Measurements from ENCODE around the gene EXPH5.

Gene EXPH5

GRCh38 chr11:108561535-108561991 lies 32.0 kb downstream of the EXPH5 start:
- DNase-seq (ENCODE audit: low read depth, low spot score), result no peak

- DNase-seq (ENCODE audit: low read depth, low spot score), result no peak
Observed at GRCh38 chr11:108559904-108560303, 33.7 kb downstream of the EXPH5 start.

GRCh38 chr11:108559340-108559739 lies 34.2 kb downstream of the EXPH5 start:
- DNase-seq (ENCODE audit: low read depth, low spot score), result no peak

GRCh38 chr11:108558222-108558621 lies 35.3 kb downstream of the EXPH5 start:
- no peak for DNase-seq (ENCODE audit: low read depth, low spot score)

GRCh38 chr11:108556019-108556418 lies 37.5 kb downstream of the EXPH5 start:
- no peak for DNase-seq (ENCODE audit: low read depth, low spot score)

- DNase-seq (ENCODE audit: low read depth, low spot score), result peak; percentile 80
Observed at GRCh38 chr11:108551651-108552462, 41.7 kb downstream of the EXPH5 start.

GRCh38 chr11:108549319-108549885 lies 44.2 kb downstream of the EXPH5 start:
- DNase-seq (ENCODE audit: low read depth, low spot score), result no peak

GRCh38 chr11:108545909-108546501 lies 47.6 kb downstream of the EXPH5 start:
- DNase-seq (ENCODE audit: low read depth, low spot score), result no peak

GRCh38 chr11:108543316-108543964 lies 50.1 kb downstream of the EXPH5 start:
- DNase-seq (ENCODE audit: low read depth, low spot score), result no peak

- DNase-seq (ENCODE audit: low read depth, low spot score), result no peak
Observed at GRCh38 chr11:108541531-108541930, 52.0 kb downstream of the EXPH5 start.

GRCh38 chr11:108538502-108538901 lies 55.1 kb downstream of the EXPH5 start:
- no peak for DNase-seq (ENCODE audit: low read depth, low spot score)

GRCh38 chr11:108538022-108538424 lies 55.5 kb downstream of the EXPH5 start:
- peak; percentile 57 for DNase-seq (ENCODE audit: low read depth, low spot score)

- DNase-seq (ENCODE audit: low read depth, low spot score), result no peak
Observed at GRCh38 chr11:108536783-108537182, 56.8 kb downstream of the EXPH5 start.

GRCh38 chr11:108535384-108535955 lies 58.1 kb downstream of the EXPH5 start:
- DNase-seq (ENCODE audit: low read depth, low spot score), result no peak

- no peak for DNase-seq (ENCODE audit: low read depth, low spot score)
Observed at GRCh38 chr11:108534274-108534882, 59.2 kb downstream of the EXPH5 start.

GRCh38 chr11:108530426-108530825 lies 63.1 kb downstream of the EXPH5 start:
- no peak for DNase-seq (ENCODE audit: low read depth, low spot score)

- DNase-seq (ENCODE audit: low read depth, low spot score), result no peak
Observed at GRCh38 chr11:108527382-108527781, 66.2 kb downstream of the EXPH5 start.

- no peak for DNase-seq (ENCODE audit: low read depth, low spot score)
Observed at GRCh38 chr11:108525161-108525560, 68.4 kb downstream of the EXPH5 start.

- no peak for DNase-seq (ENCODE audit: low read depth, low spot score)
Observed at GRCh38 chr11:108524422-108524821, 69.1 kb downstream of the EXPH5 start.

- no peak for DNase-seq (ENCODE audit: low read depth, low spot score)
Observed at GRCh38 chr11:108522318-108522717, 71.2 kb downstream of the EXPH5 start.

- peak; percentile 45 for DNase-seq (ENCODE audit: low read depth, low spot score)
Observed at GRCh38 chr11:108518581-108518980, 75.0 kb downstream of the EXPH5 start.

Measured in ELF-1 (cell line).